HL-60 (cell line): ENCODE measurements around the gene ESPN.

Experiments
- DNase-seq, 2 experiments: peaks; one replicate each; pipeline ENCODE4 v3.0.0-alpha.2; 2010 to 2020; ENCODE audit warnings: low read depth in 1 of 2, low spot score in 1 of 2
- H3K27ac ChIP-seq: fragments of 250-450 bp; sonication (Bioruptor Pico); replicated peaks from 2 replicates; pipeline ENCODE4 v1.5.1; 2020; ENCODE audit warnings: mild to moderate bottlenecking, moderate library complexity
- H3K27me3 ChIP-seq: fragments of 250-450 bp; sonication (Bioruptor Pico); 2 replicates; pipeline ENCODE4 v1.5.1; 2021; ENCODE audit warnings: mild to moderate bottlenecking, moderate library complexity; ENCODE audit not compliant: insufficient read depth, poor library complexity, severe bottlenecking
- H3K4me3 ChIP-seq: replicated peaks from 2 replicates; pipeline ENCODE4 v1.5.1; 2011; ENCODE audit warnings: mild to moderate bottlenecking, control low read depth, low read length; ENCODE audit not compliant: insufficient read depth
- GABPA ChIP-seq: IDR thresholded peaks from 2 replicates; pipeline ENCODE4 v1.6.1; 2012; ENCODE audit warnings: low read depth
- POLR2AphosphoS5 ChIP-seq: IDR thresholded peaks from 2 replicates; pipeline ENCODE4 v1.6.1; 2012; ENCODE audit warnings: low read depth
- SPI1 ChIP-seq: IDR thresholded peaks from 2 replicates; pipeline ENCODE4 v1.6.1; 2012; ENCODE audit warnings: low read depth, mild to moderate bottlenecking, borderline replicate concordance
- TF ChIP-seq, protein P1 (sequence below): IDR thresholded peaks from one replicate; pipeline ENCODE4 v1.5.1; 2011; ENCODE audit warnings: low read length, control low read depth, inconsistent platforms; ENCODE audit not compliant: insufficient read depth
- TF ChIP-seq, protein P2 (sequence below): IDR thresholded peaks from 2 replicates; pipeline ENCODE4 v1.6.1; 2012; ENCODE audit warnings: low read depth; ENCODE audit not compliant: insufficient replicate concordance

Gene ESPN

DNA sequence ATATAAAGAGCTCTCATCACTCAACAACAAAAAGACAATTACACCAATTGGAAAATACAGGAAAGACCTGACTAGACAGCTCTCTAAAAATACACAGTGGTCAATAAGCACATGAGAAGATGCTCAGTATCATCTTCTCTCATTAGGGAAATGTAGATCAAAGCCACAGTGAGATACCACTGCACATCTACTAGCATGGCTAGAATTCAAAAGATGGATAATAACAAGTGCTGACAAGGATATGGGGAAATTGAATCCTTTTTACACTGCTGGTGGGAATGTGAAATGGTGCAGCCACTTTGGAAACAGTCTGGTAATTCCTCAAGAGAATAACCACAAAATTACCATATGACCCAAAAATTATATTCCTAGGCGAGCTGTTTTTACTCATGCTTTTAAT, 40.4 kb upstream of the ESPN start:
- Histone ChIP-seq H3K27me3 (no peaks in the 10 kb centered on the region), H3K27ac (no peak overlapping the region; the same call in 1 of the 2 replicates), H3K4me3 (no peak overlapping the region)
- DNase-seq = no peak
- TF ChIP-seq, protein P1, sequence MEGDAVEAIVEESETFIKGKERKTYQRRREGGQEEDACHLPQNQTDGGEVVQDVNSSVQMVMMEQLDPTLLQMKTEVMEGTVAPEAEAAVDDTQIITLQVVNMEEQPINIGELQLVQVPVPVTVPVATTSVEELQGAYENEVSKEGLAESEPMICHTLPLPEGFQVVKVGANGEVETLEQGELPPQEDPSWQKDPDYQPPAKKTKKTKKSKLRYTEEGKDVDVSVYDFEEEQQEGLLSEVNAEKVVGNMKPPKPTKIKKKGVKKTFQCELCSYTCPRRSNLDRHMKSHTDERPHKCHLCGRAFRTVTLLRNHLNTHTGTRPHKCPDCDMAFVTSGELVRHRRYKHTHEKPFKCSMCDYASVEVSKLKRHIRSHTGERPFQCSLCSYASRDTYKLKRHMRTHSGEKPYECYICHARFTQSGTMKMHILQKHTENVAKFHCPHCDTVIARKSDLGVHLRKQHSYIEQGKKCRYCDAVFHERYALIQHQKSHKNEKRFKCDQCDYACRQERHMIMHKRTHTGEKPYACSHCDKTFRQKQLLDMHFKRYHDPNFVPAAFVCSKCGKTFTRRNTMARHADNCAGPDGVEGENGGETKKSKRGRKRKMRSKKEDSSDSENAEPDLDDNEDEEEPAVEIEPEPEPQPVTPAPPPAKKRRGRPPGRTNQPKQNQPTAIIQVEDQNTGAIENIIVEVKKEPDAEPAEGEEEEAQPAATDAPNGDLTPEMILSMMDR = no peak
- TF ChIP-seq SPI1 (no peak), POLR2AphosphoS5 (no peak), GABPA (no peak)
- TF ChIP-seq, protein P2, sequence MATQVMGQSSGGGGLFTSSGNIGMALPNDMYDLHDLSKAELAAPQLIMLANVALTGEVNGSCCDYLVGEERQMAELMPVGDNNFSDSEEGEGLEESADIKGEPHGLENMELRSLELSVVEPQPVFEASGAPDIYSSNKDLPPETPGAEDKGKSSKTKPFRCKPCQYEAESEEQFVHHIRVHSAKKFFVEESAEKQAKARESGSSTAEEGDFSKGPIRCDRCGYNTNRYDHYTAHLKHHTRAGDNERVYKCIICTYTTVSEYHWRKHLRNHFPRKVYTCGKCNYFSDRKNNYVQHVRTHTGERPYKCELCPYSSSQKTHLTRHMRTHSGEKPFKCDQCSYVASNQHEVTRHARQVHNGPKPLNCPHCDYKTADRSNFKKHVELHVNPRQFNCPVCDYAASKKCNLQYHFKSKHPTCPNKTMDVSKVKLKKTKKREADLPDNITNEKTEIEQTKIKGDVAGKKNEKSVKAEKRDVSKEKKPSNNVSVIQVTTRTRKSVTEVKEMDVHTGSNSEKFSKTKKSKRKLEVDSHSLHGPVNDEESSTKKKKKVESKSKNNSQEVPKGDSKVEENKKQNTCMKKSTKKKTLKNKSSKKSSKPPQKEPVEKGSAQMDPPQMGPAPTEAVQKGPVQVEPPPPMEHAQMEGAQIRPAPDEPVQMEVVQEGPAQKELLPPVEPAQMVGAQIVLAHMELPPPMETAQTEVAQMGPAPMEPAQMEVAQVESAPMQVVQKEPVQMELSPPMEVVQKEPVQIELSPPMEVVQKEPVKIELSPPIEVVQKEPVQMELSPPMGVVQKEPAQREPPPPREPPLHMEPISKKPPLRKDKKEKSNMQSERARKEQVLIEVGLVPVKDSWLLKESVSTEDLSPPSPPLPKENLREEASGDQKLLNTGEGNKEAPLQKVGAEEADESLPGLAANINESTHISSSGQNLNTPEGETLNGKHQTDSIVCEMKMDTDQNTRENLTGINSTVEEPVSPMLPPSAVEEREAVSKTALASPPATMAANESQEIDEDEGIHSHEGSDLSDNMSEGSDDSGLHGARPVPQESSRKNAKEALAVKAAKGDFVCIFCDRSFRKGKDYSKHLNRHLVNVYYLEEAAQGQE = no peak

DNA sequence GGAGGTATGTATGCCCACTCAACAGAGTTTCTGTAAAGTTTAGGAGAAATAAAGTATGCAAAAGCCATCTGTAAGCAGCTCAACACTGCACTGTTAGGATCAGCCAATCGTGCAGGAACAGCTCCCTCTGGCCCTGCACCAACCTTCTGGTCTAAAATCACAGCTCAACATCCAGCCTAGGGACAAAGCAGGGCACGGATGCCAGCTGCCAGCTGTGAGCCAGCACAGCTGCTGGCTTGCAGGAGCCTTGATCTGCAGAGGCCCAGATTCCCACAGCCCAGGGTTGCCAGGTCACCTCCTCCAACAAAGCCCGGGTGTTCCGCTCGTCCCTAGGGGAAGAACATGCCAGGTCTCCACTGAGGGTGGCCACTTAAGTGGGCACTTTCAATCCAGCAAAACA, 39.6 kb upstream of the ESPN start:
- no peaks in the 10 kb centered on the region for H3K27me3 ChIP-seq
- no peak overlapping the region for H3K4me3 ChIP-seq
- no peak for DNase-seq
- H3K27ac ChIP-seq = no peak overlapping the region
- TF ChIP-seq POLR2AphosphoS5 (no peak), SPI1 (no peak), GABPA (no peak)
- TF ChIP-seq, protein P2 = no peak
- TF ChIP-seq, protein P1 = no peak

DNA sequence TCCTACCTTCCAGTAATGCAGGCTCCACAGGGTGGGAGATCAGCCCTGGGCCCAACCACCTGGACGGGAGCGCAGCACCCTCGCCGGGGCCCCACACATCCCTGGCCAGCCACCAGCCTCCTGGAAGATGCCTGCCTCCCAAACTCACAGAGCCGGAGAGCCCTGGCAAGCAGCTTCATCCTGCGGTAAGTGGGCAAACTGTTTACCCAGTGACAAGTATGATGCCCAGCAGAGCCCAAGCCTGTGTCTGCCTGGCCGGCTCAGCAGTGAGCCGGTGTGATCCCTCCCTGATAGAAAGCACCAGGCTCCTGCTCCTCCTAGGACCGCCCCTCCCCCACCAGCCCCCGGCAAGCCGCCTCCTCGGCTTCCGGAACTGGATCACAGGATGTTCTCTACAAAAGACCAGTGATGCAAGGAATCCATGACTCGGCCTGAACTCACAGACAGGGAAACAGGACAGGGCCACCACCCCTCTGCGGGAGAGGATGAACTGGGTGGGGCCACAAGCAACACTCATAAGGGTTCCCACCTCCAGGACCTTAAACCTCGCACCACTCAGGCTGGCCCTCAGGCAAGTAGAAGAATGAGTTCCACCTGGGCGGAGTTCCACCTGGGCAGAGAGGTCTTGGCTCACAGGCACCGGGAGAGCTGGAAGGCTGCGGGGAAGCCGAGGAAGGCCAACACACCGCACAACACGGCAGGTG, 38.9 kb upstream of the ESPN start:
- DNase-seq = no peak
- Histone ChIP-seq H3K4me3 (no peak overlapping the region), H3K27ac (no peak overlapping the region), H3K27me3 (no peaks in the 10 kb centered on the region)
- TF ChIP-seq, protein P1 = no peak
- TF ChIP-seq SPI1 (no peak), POLR2AphosphoS5 (no peak), GABPA (no peak)
- TF ChIP-seq, protein P2 = no peak
